GM10248 (cell line): ENCODE data around the gene RETREG2.
A peak's percentile ranks its signal among the peaks of the same experiment; 100 is the strongest.

Experiments used
- CTCF ChIA-PET: fragments of 300-600 bp; sonication (Branson Sonifier 250); formaldehyde crosslinking; extraction: SDS; loops from one replicate; lab custom pipeline; 2021; ENCODE audit warnings: antibody characterized with exemption; lab: Yijun Ruan, JAX
- POLR2A ChIA-PET: fragments of 350-650 bp; sonication (Branson Sonifier 250); formaldehyde crosslinking; extraction: SDS; loops from one replicate; lab custom pipeline; 2020; ENCODE audit warnings: antibody characterized with exemption; lab: Yijun Ruan, JAX
- DNase-seq: peaks from one replicate; pipeline ENCODE4 v3.0.0; 2012; ENCODE audit errors: extremely low spot score
- TF ChIP-seq, protein P1 (sequence below): IDR thresholded peaks from 2 replicates; pipeline ENCODE4 v1.5.1; 2012; ENCODE audit warnings: mild to moderate bottlenecking, low read depth; ENCODE audit errors: extremely low read depth, missing control alignments, control extremely low read depth

The RETREG2 gene

DNA sequence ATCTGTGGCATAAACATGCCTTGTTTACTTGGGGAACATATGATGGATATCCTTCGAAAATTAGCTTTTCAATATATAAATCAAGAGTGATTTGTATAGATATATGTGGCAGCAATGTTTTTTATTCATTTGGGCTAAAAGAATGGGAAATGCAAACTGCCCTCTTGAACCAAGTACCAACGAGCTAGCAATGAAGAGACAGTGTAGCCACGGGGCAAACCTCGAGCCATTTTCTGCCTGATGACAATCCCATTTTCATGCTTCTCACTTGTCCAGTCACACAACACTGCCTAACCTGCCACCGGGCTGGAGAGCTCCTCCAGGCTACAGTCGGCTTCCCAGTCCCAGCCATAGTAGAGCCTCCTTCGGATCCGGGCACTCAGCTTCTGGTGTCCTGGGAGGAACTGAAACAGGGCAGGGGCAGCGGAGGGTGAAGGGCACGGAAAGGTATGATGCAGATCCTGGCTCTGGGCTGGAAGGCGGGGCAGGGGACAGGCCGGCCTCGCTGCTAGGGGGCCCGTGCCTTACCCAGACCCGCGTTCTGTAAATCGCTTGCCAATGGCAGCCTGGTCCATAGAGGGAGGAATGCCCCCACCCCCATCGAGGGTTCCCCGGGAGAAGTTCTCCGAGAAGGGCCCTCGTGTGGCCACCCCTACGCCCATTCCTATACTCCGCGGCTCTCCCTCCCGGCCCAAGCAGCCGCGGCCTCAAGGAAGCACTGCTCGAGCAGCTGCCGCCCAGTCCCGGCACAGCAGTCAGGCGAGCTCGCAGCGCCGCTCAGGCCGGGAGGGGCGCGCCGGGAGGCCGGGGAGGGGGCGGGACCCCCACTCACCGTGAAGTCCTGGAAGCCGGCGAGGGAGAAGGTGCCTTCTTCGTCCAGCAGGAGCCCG lies 1.9 kb upstream of the RETREG2 start:
- peak; percentile 43 for DNase-seq
- POLR2A ChIA-PET: interaction anchor here (0.6 to 1.7 kb wide), 10 partner anchors 13 to 266 kb away, joined by 3 to 12 read pairs (median 4); partner anchors contain the start of genes GLB1L, STK16 and ZFAND2B
- TF ChIP-seq, protein P1, sequence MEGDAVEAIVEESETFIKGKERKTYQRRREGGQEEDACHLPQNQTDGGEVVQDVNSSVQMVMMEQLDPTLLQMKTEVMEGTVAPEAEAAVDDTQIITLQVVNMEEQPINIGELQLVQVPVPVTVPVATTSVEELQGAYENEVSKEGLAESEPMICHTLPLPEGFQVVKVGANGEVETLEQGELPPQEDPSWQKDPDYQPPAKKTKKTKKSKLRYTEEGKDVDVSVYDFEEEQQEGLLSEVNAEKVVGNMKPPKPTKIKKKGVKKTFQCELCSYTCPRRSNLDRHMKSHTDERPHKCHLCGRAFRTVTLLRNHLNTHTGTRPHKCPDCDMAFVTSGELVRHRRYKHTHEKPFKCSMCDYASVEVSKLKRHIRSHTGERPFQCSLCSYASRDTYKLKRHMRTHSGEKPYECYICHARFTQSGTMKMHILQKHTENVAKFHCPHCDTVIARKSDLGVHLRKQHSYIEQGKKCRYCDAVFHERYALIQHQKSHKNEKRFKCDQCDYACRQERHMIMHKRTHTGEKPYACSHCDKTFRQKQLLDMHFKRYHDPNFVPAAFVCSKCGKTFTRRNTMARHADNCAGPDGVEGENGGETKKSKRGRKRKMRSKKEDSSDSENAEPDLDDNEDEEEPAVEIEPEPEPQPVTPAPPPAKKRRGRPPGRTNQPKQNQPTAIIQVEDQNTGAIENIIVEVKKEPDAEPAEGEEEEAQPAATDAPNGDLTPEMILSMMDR: peak; percentile 13
- CTCF ChIA-PET: interaction anchor here (0.6 to 8.6 kb wide), 17 partner anchors 10 to 299 kb away, joined by 3 to 164 read pairs (median 4); partner anchors contain the start of genes NHEJ1 and ZFAND2B

DNA sequence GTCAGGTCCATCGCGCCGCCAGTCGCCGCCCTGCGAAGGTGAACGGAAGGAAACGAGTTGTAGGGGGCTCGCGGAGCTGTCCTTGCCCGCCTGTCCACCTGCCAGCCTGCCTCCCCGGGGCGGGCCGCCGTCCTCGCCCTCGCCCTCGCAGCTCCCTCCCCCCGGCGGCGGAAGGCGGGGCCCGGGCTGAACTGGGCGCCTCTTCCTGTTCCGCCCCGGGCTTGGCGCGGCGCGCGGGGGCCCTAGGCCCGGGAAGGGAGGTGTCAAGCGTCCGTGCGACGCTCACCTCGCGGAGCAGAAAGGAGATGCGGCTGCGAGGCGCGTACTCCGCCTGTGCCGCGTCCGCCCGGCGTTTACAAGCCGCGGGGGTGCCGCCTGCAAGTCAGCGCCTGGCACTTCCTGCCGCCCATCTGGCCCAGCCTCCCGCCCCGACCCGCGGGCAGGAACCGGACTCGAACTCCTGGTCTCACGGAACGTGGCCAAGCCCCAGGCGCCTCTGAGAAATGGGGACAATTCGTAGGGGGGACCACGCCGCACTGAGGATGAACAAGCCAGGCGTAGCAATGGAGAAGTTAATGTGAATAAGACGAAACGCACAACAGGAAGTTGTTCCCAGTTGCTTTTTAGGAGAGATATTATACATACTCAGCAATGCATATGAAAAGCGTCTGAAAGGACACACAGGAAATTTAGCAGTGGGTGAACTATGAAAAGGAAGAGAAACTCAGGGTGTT lies 1.1 kb upstream of the RETREG2 start, which contains the start of gene CNPPD1:
Gene CNPPD1 (minus strand): TSS at position 108 of the 734 bp plus-strand sequence. CDS start 97 bp downstream, at position 11.
- ChIA-PET POLR2A (interaction anchor here (0.6 to 1.7 kb wide), 9 partner anchors 12 to 267 kb away, joined by 3 to 12 read pairs (median 4); partner anchors contain the start of genes GLB1L, STK16 and ZFAND2B), CTCF (interaction anchor here (0.7 to 8.6 kb wide), 10 partner anchors 11 to 279 kb away, joined by 3 to 164 read pairs (median 4); partner anchors contain the start of gene NHEJ1)
- DNase-seq: peak; percentile 92
- TF ChIP-seq, protein P1: no peak

DNA sequence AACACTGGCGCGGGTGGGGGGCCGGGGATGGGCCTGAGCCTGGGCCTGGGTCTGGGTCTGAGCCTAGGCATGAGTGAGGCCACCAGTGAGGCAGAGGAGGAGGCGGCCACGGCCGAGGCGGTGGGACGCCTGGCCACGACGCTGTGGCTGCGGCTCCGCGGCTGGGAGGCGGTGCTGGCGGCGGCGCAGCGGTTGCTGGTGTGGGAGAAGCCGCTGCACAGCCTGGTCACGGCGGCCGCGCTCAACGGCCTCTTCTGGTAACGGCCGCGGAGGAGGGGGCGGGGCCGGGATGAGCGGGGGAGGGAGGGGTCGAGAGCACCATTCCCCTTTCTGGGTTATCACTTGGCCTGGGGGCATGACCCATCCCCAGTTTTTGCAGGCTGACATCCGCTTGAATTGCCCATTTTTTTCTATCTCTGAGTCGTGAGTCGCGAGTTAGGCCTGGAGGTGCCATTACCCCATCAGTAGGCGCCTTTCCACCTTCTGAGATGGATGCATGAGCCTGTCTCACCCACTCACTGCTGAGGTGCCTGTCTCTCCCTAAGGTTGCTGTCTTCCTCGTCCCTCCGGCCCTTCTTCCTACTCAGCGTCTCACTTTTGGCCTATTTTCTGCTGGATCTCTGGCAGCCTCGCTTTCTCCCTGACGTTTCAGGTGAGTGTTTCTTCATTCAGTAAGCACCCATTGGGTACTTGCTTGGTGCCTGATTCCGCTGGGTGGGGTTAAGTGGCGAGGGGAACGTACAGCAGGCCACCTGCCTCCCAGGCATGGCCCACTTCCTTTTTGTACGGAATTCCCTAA lies 501 bp downstream of the RETREG2 start:
- ChIA-PET POLR2A (no interaction called here), CTCF (interaction anchor here (1.0 to 3.1 kb wide), 3 partner anchors 68 to 468 kb away, joined by 3 to 15 read pairs (median 3); no protein-coding TSS in a partner anchor)
- TF ChIP-seq, protein P1: no peak
- DNase-seq: peak; percentile 49

DNA sequence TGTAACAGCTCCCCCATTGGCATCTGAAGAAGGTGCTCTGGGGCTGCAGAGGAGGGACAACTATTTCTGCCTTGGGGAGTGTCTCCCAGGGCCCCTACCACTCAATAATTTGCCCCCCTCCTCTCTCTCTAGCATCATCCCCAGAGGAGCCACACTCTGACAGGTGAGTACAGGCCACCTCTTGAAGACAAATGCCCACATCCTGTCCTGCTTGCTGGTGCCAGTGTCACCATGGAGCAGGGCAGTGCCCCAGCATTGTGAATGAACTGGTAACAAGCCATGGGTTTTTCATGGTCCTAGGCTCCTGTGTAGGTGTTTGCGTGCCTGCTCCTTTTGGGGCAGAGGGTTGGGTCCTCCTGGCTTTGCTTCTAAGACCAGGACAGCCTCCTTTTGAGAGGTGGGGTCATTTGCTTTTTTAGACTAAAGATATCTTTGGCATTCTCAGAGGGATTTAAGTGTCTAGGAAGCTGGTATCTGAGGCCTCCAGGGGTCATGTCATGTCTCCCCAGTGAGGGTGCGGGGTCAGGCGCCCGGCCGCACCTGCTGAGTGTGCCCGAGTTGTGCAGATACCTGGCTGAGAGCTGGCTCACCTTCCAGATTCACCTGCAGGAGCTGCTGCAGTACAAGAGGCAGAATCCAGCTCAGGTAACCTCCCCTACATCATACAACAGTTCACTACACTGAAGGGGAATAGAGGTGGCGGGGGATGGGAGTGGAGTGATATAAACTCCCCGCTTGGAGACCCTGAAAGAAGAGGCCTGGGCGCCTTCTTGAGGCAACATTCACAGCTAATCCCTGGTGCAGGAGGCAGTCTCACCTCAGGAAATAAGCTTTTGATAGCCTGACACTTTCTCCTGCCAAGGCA lies 1.8 kb downstream of the RETREG2 start:
- no peak for DNase-seq
- ChIA-PET CTCF (interaction anchor here (0.9 to 3.1 kb wide), 10 partner anchors 9 to 470 kb away, joined by 3 to 15 read pairs (median 6); partner anchors contain the start of genes DNAJB2 and GLB1L), POLR2A (no interaction called here)

DNA sequence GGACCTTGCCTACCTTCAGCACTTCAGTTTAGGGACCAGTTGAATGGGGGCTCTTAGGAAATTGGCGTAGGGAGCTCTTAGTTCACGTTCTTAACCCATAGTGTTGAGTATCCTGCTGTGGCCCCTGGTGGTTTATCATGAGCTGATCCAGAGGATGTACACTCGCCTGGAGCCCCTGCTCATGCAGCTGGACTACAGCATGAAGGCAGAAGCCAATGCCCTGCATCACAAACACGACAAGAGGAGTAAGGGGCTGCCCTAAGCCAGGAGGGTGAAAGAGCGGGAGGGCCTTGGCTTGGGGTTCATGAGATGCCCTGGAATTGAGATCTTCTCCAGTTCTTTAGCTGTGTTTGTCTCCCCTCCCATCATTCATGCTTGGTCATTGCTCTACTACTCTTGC lies 2.9 kb downstream of the RETREG2 start:
- TF ChIP-seq, protein P1: no peak
- CTCF ChIA-PET: interaction anchor here (0.9 to 3.1 kb wide), 9 partner anchors 9 to 123 kb away, joined by 3 to 15 read pairs (median 7); partner anchors contain the start of gene DNAJB2

More for the DNA sequence above, 1.8 kb downstream of the RETREG2 start:
- TF ChIP-seq, protein P1: no peak

More for the DNA sequence above, 2.9 kb downstream of the RETREG2 start:
- DNase-seq: no peak
- POLR2A ChIA-PET: no interaction called here
